ENCODE results near the gene HECW1.
A peak's percentile ranks its signal among the peaks of the same experiment; 100 is the strongest.

The HECW1 gene

DNA sequence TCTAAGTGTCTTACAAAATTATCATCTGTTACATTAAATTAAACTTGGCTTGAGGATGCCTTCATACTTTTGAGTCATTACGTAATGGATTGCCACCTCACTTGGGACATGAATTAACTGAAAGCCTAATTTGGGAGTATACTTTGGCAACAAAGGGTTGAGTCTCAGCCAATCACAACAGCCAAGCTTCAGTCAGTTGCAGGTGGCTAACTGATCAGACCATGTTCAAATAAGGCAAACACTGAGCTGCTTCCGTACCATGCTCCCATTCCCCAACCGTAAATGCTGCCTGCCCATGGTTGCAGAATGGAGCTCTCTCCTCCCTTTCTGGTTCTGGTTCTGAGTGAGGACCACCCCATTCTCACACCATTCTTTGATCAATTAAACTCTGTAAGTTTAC, 377.6 kb downstream of the HECW1 start:
- Histone ChIP-seq H3K27ac (no peak overlapping the region), H3K36me3 (replicated peaks) (no peaks in the 10 kb centered on the region), H3K27me3 (replicated peaks) (no peaks in the 10 kb centered on the region), H3K4me3 (ENCODE audit: low read depth, low read length) (no peak overlapping the region)
- in situ Hi-C loops (cut with HindIII; ENCODE audit: low pct_ligation_motif_present, low sequenced_read_pairs) = no loop called here
- DNase-seq = no peak
- TF ChIP-seq, protein P1, sequence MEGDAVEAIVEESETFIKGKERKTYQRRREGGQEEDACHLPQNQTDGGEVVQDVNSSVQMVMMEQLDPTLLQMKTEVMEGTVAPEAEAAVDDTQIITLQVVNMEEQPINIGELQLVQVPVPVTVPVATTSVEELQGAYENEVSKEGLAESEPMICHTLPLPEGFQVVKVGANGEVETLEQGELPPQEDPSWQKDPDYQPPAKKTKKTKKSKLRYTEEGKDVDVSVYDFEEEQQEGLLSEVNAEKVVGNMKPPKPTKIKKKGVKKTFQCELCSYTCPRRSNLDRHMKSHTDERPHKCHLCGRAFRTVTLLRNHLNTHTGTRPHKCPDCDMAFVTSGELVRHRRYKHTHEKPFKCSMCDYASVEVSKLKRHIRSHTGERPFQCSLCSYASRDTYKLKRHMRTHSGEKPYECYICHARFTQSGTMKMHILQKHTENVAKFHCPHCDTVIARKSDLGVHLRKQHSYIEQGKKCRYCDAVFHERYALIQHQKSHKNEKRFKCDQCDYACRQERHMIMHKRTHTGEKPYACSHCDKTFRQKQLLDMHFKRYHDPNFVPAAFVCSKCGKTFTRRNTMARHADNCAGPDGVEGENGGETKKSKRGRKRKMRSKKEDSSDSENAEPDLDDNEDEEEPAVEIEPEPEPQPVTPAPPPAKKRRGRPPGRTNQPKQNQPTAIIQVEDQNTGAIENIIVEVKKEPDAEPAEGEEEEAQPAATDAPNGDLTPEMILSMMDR (IDR thresholded peaks at IDR 0.05; ENCODE audit: low read depth, low read length, missing control alignments) = no peak

- Histone ChIP-seq H3K27me3 (replicated peaks) (no peaks in the 10 kb centered on the region), H3K4me3 (ENCODE audit: low read depth, low read length) (no peak overlapping the region), H3K36me3 (replicated peaks) (no peaks in the 10 kb centered on the region), H3K27ac (no peak overlapping the region)
- no peak for DNase-seq
- TF ChIP-seq, protein P1 (IDR thresholded peaks at IDR 0.05; ENCODE audit: low read depth, low read length, missing control alignments) = no peak
- in situ Hi-C loops (cut with HindIII; ENCODE audit: low pct_ligation_motif_present, low sequenced_read_pairs) = no loop called here
These were observed 378.7 kb downstream of the HECW1 start for GRCh38 chr7:43491123-43491522.

DNA sequence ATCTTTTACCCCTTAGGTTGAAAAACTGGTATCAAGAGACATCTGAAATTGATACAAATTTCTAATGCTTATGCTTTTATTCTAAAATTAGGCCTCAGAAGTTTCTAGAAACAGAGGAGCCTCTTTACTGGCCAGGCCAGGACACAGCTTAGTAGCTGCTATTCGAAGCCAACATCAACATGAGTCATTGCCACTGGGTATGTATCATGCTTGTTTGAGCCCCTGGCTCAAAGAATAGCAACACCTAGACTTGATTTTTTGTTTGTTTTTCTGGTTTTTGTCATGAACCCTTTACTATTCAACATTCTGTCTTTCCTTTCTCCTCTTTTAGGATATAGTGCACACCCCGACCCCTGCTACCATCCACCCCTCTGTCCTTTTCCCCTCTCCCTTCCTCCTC, 379.5 kb downstream of the HECW1 start:
- Histone ChIP-seq H3K4me3 (ENCODE audit: low read depth, low read length) (no peak overlapping the region), H3K36me3 (replicated peaks) (no peaks in the 10 kb centered on the region), H3K27ac (no peak overlapping the region), H3K27me3 (replicated peaks) (no peaks in the 10 kb centered on the region)
- peak; percentile 83 for DNase-seq
- TF ChIP-seq, protein P1 (IDR thresholded peaks at IDR 0.05; ENCODE audit: low read depth, low read length, missing control alignments) = no peak
- in situ Hi-C loops (cut with HindIII; ENCODE audit: low pct_ligation_motif_present, low sequenced_read_pairs) = no loop called here

DNA sequence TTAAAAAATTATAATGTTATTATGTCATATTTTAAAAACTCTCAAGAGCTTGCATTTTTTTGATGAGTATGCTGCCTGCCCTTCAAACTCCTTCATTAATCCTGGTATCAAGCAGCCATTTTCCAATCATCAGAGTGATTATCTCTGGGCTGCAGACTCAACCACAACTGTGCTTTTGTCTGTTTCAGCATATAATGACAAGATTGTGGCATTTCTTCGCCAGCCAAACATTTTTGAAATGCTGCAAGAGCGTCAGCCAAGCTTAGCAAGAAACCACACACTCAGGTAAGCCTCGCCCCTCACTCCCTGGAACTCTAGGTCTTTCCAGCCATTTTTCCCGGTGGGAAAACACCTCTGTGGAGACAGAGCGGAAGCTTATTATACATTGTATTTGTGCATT, 380.4 kb downstream of the HECW1 start:
- TF ChIP-seq, protein P1 (IDR thresholded peaks at IDR 0.05; ENCODE audit: low read depth, low read length, missing control alignments) = no peak
- DNase-seq = no peak
- H3K27me3 ChIP-seq (replicated peaks) = no peaks in the 10 kb centered on the region
- no peaks in the 10 kb centered on the region for H3K36me3 ChIP-seq (replicated peaks)
- in situ Hi-C loops (cut with HindIII; ENCODE audit: low pct_ligation_motif_present, low sequenced_read_pairs) = no loop called here
- H3K4me3 ChIP-seq (ENCODE audit: low read depth, low read length) = no peak overlapping the region
- no peak overlapping the region for H3K27ac ChIP-seq

DNA sequence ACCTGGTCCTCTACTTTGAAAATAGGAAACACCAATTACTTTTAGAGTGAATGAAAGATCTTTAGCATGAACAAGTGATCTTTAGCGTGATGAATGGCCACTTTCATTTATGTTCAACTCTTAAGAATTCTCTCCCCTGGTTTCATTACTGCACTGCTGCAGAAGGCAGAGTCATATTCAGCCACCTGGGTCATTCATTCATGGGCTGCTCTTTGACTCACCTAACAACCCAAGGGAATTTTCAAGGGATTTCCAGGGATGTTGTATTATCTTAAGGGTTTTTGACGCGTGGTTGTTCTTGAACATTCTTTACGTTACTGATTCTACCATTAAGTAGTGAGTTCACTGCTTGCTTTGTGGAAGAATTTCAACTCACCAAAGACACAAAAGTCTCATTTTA, 383.1 kb downstream of the HECW1 start:
- no peak overlapping the region for H3K4me3 ChIP-seq (ENCODE audit: low read depth, low read length)
- in situ Hi-C loops (cut with HindIII; ENCODE audit: low pct_ligation_motif_present, low sequenced_read_pairs) = no loop called here
- TF ChIP-seq, protein P1 (IDR thresholded peaks at IDR 0.05; ENCODE audit: low read depth, low read length, missing control alignments) = no peak
- H3K36me3 ChIP-seq (replicated peaks) = no peaks in the 10 kb centered on the region
- DNase-seq = no peak
- no peak overlapping the region for H3K27ac ChIP-seq
- no peaks in the 10 kb centered on the region for H3K27me3 ChIP-seq (replicated peaks)

GRCh38 chr7:43496596-43496995, 384.1 kb downstream of the HECW1 start:
- TF ChIP-seq, protein P1 (IDR thresholded peaks at IDR 0.05; ENCODE audit: low read depth, low read length, missing control alignments) = no peak
- in situ Hi-C loops (cut with HindIII; ENCODE audit: low pct_ligation_motif_present, low sequenced_read_pairs) = no loop called here

More at GRCh38 chr7:43496596-43496995, 384.1 kb downstream of the HECW1 start:
- Histone ChIP-seq H3K36me3 (replicated peaks) (no peaks in the 10 kb centered on the region), H3K27ac (no peak overlapping the region), H3K27me3 (replicated peaks) (no peaks in the 10 kb centered on the region), H3K4me3 (ENCODE audit: low read depth, low read length) (no peak overlapping the region)
- DNase-seq = no peak

Data from brain microvascular endothelial cell (primary cell).